NCI-H748 (cell line): ENCODE data around the gene MYO15A.

Source experiments
- DNase-seq: peaks from one replicate; lab custom pipeline; 2025; ENCODE audit not compliant: unreplicated experiment; lab: John Stamatoyannopoulos, UW

Gene MYO15A

GRCh38 chr17:18183334-18184142, 75.0 kb downstream of the MYO15A start, which contains the start of gene ALKBH5:
TSS of gene ALKBH5 (plus strand) at chr17:18183828. CDS start at chr17:18184244, 416 bp downstream.
- peak; percentile 100 for DNase-seq

DNA sequence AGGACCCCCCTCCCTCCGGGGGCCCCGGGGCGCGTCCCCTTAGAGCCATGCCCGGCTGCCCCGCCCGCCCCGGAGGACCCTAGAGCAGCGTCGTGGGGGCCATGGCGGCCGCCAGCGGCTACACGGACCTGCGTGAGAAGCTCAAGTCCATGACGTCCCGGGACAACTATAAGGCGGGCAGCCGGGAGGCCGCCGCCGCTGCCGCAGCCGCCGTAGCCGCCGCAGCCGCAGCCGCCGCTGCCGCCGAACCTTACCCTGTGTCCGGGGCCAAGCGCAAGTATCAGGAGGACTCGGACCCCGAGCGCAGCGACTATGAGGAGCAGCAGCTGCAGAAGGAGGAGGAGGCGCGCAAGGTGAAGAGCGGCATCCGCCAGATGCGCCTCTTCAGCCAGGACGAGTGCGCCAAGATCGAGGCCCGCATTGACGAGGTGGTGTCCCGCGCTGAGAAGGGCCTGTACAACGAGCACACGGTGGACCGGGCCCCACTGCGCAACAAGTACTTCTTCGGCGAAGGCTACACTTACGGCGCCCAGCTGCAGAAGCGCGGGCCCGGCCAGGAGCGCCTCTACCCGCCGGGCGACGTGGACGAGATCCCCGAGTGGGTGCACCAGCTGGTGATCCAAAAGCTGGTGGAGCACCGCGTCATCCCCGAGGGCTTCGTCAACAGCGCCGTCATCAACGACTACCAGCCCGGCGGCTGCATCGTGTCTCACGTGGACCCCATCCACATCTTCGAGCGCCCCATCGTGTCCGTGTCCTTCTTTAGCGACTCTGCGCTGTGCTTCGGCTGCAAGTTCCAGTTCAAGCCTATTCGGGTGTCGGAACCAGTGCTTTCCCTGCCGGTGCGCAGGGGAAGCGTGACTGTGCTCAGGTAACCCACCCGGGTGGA, 75.8 kb downstream of the MYO15A start:
- DNase-seq: peak; percentile 63

DNA sequence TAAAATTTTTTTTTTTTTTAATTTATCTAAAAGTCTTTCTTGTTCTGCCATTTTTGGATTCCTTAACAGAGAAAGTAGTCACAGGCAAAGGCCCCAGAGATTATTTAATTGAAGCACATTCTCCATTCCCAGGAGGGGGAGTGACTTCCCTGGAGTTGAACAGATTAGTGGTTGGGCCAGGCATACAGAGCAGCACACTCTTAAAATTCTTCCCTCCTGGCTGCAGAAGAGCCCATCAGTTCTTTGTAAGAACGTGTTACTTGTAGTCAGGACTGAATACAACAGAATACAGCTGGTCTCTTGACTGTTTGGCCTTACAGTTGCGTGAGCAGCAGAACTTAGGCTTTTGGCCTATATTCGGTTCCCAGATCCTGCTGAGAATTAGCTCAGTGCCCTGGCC, 76.8 kb downstream of the MYO15A start:
- no peak for DNase-seq

- no peak for DNase-seq
These were observed 77.5 kb downstream of the MYO15A start for GRCh38 chr17:18185832-18186626.

- no peak for DNase-seq
These were observed 78.0 kb downstream of the MYO15A start for GRCh38 chr17:18186627-18186982.

GRCh38 chr17:18187226-18187625, 78.7 kb downstream of the MYO15A start:
- no peak for DNase-seq

DNA sequence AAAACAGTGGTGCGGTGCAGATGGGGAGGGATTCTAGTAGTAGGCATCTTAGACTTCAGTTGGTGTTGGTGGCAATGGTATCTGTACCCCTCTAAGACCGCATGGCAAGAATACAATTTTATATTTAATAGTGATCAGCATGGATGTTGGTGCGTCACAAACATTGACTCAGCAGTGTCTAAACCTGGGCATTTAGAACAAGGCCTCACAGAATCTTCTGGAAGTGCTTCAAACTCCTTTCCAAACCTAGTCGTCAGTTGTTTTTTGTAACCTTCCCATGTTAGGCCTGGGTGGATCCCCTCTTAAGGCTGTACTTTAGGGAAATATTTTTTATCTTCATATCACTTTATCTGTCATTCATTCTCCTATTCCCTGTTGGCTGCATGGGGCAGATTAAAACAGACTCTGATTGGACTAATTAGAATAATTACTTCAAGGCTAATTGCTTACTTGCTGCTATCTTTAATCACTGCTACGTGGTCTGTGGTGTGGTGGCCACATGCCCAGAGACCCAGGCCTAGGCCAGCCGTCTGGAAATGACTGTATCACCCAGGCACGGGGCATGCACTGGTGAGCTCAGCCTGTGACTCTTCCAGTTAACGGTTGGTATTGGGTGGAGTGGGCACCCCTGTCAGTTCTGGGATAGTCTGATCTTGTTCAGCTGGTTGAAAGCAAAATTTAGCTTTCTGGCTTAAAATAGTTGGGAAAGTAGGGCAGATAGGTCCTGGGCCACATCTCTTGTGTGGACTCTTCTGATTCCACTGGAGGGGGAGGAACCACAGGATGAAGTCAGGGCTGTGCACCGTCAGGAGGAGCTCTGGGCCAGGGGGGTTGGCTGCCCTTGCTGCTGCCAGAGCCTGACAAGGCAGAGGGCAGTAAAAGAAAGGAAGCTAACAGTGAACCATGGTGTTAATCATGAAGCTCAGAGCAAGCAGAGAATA, 79.5 kb downstream of the MYO15A start:
- no peak for DNase-seq

GRCh38 chr17:18190628-18191235, 82.2 kb downstream of the MYO15A start:
- DNase-seq: no peak

GRCh38 chr17:18191236-18191667, 82.7 kb downstream of the MYO15A start:
- DNase-seq: no peak

- DNase-seq: no peak
These were observed 83.4 kb downstream of the MYO15A start for GRCh38 chr17:18191967-18192366.

DNA sequence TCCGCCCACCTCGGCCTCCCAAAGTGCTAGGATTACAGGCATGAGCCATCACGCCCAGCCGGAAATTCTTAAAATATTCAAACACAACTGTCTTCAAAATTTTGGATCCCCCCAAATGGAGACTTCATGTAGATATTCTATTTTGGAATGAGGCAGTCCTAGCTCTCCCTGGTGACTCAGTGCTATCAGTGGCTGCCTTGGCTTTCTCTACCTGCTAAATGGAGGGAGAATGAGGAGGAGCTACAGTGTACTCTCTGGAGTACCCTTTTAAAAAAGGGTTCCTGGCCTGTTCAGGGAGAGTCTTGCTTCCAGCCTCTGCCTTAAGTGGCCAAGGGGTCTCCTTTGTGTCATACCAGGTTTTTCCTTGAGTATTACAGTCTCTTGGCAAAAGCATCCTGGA, 85.8 kb downstream of the MYO15A start:
- DNase-seq: no peak

- DNase-seq: no peak
These were observed 86.2 kb downstream of the MYO15A start for GRCh38 chr17:18194804-18195203.

GRCh38 chr17:18195246-18195645, 86.7 kb downstream of the MYO15A start:
- DNase-seq: no peak

GRCh38 chr17:18197535-18198194, 89.1 kb downstream of the MYO15A start:
- DNase-seq: no peak

DNA sequence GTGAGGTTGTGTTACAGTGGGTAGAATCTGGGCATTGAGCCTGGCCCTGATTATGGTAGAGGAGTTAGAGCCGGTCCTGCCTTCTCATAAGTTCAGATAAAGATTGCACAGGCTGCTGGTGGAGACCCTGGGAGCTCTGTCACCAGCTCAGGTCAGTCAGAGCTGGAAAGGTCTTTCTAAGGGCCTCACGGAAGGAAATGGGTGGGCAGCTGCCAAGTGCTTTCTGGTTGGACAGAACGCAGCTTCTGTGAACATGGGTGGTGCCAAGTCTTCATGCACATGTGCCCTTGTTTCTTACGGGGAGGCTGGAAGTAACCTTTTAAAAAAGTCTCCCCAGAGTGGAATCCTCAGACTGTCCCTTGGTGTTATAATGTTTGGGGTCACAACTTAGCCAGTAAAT, 90.0 kb downstream of the MYO15A start:
- DNase-seq: no peak

GRCh38 chr17:18201108-18201507, 92.6 kb downstream of the MYO15A start:
- no peak for DNase-seq

- no peak for DNase-seq
These were observed 94.8 kb downstream of the MYO15A start for GRCh38 chr17:18203308-18203707.

DNA sequence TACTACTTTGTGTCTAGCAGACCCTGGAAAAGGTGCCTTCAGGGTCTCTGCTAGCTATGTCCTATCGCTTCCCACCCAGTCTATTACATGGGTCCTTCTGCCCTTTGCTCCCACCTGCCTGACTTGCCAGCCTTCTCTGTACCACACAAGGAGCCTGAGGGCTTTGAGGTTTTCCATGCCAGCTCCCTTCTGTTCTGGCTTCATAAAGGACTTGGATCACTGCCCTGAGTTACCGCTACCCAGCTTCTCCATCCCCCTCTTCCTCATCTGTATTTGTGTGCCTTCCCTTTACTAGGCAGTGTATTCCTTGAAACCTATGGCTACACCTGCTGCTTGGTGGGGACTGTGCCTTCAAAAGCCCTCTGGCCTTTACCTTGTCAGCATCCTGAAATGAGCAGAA, 97.3 kb downstream of the MYO15A start:
- DNase-seq: no peak

DNA sequence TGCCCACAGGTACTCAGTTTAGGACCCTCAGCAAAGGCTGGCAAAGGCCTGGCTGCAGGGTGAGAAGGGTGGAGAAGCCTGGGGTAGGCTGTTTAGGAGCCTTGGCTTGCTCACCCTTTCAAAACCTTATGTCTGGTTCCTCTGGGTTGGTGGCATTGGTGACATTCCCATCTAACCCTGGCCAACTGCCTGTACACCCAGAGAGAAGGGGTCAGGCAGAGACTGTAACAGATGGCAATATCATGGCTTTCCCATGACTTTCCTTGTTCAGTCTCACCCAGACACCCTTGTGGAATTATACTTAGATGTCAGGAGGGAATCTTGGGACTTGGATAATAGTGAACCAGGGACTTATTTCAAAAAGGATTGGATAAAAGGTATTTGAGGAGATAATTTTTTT, 98.4 kb downstream of the MYO15A start:
- DNase-seq: no peak
